ENCODE data around the gene SEMA3E.

SEMA3E gene

DNA sequence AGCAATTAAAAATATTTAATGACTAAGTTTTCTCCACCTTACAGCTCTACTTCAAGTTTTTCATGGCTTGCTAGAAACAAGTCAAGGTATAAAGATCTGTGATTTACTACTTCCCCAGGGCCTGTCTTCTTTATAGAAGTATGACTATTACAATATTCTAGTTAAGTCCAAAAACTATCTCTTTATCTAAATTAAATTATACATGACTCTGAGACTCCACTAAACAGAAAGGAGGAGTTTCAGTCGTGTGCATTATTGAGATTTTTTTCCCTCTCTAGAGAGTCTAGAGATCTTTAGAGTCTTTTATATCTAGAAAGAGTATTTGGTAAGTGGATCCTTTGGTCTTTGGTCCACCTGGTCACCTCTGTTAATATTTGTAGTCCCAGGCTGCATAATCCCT, 100.7 kb downstream of the SEMA3E start:
- Histone ChIP-seq H3K4me2 (ENCODE audit: low read depth, low read length, poor library complexity, severe bottlenecking) (no peak overlapping the region), H3K9ac (ENCODE audit: low read length) (no peak overlapping the region), H3K9me3 (ENCODE audit: insufficient read depth, low read length) (no peaks in the 10 kb centered on the region), H3K27me3 (ENCODE audit: low read length) (no peaks in the 10 kb centered on the region), H3K9me2 (replicated peaks; ENCODE audit: insufficient read depth, low read length) (no peaks in the 10 kb centered on the region), H3K36me3 (ENCODE audit: low read length) (no peaks in the 10 kb centered on the region), H2AFZ (ENCODE audit: low read depth, low read length, severe bottlenecking) (no peak overlapping the region), H3F3A (ENCODE audit: insufficient read depth) (no peaks in the 10 kb centered on the region), H3K27ac (ENCODE audit: low read depth, low read length) (no peak overlapping the region), H4K20me1 (ENCODE audit: low read depth, low read length) (no peaks in the 10 kb centered on the region), H3K79me2 (ENCODE audit: insufficient read depth, low read length) (no peaks in the 10 kb centered on the region), H3K4me3 (ENCODE audit: insufficient read depth, low read length, poor library complexity, severe bottlenecking) (no peak overlapping the region)
- no peak for TF ChIP-seq EZH2phosphoT487 (conservative IDR thresholded peaks at IDR 0.05; ENCODE audit: low read length)
- TF ChIP-seq, protein P1, sequence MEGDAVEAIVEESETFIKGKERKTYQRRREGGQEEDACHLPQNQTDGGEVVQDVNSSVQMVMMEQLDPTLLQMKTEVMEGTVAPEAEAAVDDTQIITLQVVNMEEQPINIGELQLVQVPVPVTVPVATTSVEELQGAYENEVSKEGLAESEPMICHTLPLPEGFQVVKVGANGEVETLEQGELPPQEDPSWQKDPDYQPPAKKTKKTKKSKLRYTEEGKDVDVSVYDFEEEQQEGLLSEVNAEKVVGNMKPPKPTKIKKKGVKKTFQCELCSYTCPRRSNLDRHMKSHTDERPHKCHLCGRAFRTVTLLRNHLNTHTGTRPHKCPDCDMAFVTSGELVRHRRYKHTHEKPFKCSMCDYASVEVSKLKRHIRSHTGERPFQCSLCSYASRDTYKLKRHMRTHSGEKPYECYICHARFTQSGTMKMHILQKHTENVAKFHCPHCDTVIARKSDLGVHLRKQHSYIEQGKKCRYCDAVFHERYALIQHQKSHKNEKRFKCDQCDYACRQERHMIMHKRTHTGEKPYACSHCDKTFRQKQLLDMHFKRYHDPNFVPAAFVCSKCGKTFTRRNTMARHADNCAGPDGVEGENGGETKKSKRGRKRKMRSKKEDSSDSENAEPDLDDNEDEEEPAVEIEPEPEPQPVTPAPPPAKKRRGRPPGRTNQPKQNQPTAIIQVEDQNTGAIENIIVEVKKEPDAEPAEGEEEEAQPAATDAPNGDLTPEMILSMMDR (IDR thresholded peaks at IDR 0.05; ENCODE audit: insufficient read depth, low read length, poor library complexity, severe bottlenecking) = no peak

DNA sequence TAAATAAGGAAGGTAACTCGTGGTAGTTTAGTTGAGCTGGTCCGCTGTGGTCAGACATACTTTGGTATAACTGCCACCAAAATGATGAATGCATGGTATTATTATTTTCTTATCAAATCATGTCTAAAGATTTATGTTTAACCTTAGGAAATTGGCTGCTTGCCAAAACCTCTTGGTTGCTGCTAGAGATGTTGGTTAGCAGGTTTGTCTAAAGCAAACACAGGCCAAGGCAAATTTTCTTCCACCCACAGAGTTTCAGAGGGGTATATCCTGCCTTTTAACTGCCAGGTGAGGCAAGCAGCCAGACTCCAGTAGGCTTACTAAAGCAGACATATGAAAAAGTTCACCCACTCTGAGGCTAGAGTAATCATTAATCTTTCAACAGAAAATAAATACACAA, 101.4 kb downstream of the SEMA3E start:
- H3F3A ChIP-seq (ENCODE audit: insufficient read depth) = no peaks in the 10 kb centered on the region
- no peak overlapping the region for H3K9ac ChIP-seq (ENCODE audit: low read length)

DNA sequence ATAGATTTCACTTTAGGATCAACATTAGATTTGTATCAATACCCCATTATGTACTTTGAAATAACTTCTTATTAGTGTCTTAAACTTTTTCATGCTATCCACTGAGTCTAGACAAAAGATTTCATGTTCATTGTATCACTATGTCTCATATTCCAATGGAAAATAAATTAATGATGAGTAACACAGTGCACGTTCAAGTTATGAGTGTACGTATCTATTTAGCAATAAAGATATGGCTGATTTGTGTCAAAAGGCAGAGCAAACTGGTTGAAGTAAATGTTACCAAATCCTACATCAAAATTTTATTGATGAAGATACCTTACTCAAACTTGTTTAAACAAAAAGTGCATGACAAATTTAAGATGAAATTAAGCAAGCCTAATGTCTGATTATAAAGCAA, 102.4 kb downstream of the SEMA3E start:
- H3K9me2 ChIP-seq (replicated peaks; ENCODE audit: insufficient read depth, low read length) = no peaks in the 10 kb centered on the region
- H3K27me3 ChIP-seq (ENCODE audit: low read length) = no peaks in the 10 kb centered on the region
- TF ChIP-seq, protein P1 (IDR thresholded peaks at IDR 0.05; ENCODE audit: insufficient read depth, low read length, poor library complexity, severe bottlenecking) = no peak
- TF ChIP-seq EZH2phosphoT487 (conservative IDR thresholded peaks at IDR 0.05; ENCODE audit: low read length) = no peak
- no peak overlapping the region for H3K27ac ChIP-seq (ENCODE audit: low read depth, low read length)
- H3K4me2 ChIP-seq (ENCODE audit: low read depth, low read length, poor library complexity, severe bottlenecking) = no peak overlapping the region
- H3K9me3 ChIP-seq (ENCODE audit: insufficient read depth, low read length) = no peaks in the 10 kb centered on the region
- H3K4me3 ChIP-seq (ENCODE audit: insufficient read depth, low read length, poor library complexity, severe bottlenecking) = no peak overlapping the region
- H3K79me2 ChIP-seq (ENCODE audit: insufficient read depth, low read length) = no peaks in the 10 kb centered on the region
- H2AFZ ChIP-seq (ENCODE audit: low read depth, low read length, severe bottlenecking) = no peak overlapping the region
- H4K20me1 ChIP-seq (ENCODE audit: low read depth, low read length) = no peaks in the 10 kb centered on the region
- H3K9ac ChIP-seq (ENCODE audit: low read length) = no peak overlapping the region
- no peaks in the 10 kb centered on the region for H3K36me3 ChIP-seq (ENCODE audit: low read length)
- no peaks in the 10 kb centered on the region for H3F3A ChIP-seq (ENCODE audit: insufficient read depth)

More for the DNA sequence above, 101.4 kb downstream of the SEMA3E start:
- Histone ChIP-seq H3K9me2 (replicated peaks; ENCODE audit: insufficient read depth, low read length) (no peaks in the 10 kb centered on the region), H3K4me3 (ENCODE audit: insufficient read depth, low read length, poor library complexity, severe bottlenecking) (no peak overlapping the region), H3K36me3 (ENCODE audit: low read length) (no peaks in the 10 kb centered on the region), H3K79me2 (ENCODE audit: insufficient read depth, low read length) (no peaks in the 10 kb centered on the region), H3K4me2 (ENCODE audit: low read depth, low read length, poor library complexity, severe bottlenecking) (no peak overlapping the region), H2AFZ (ENCODE audit: low read depth, low read length, severe bottlenecking) (no peak overlapping the region), H4K20me1 (ENCODE audit: low read depth, low read length) (no peaks in the 10 kb centered on the region), H3K27me3 (ENCODE audit: low read length) (no peaks in the 10 kb centered on the region), H3K9me3 (ENCODE audit: insufficient read depth, low read length) (no peaks in the 10 kb centered on the region), H3K27ac (ENCODE audit: low read depth, low read length) (no peak overlapping the region)
- no peak for TF ChIP-seq EZH2phosphoT487 (conservative IDR thresholded peaks at IDR 0.05; ENCODE audit: low read length)
- TF ChIP-seq, protein P1 (IDR thresholded peaks at IDR 0.05; ENCODE audit: insufficient read depth, low read length, poor library complexity, severe bottlenecking) = no peak
